Transverse colon (tissue), 4 donors: ENCODE results near the gene FRAS1. TPM values are rescaled to one million over a fixed set of nuclear protein-coding genes. Genes with fewer than 3 reads are reported as not detected.

Experiments
- DNase-seq: peaks from one replicate; pipeline ENCODE4 v3.0.0-alpha.2; 2019
- H3K27ac ChIP-seq, 4 donors: fragments of 200-600 bp; sonication (generic); 2 replicates each; pipeline ENCODE4 v1.5.1; 2016 to 2018; ENCODE audit warnings: inconsistent platforms in 4 of 4
- H3K27me3 ChIP-seq: fragments of 200-600 bp; sonication (generic); 2 replicates; pipeline ENCODE4 v1.5.1; 2017; ENCODE audit warnings: inconsistent platforms
- H3K36me3 ChIP-seq, 4 donors: fragments of 200-600 bp; sonication (generic); 2 replicates each; pipeline ENCODE4 v1.5.1; 2017 to 2019; ENCODE audit warnings: inconsistent platforms in 4 of 4
- H3K4me1 ChIP-seq, 4 donors: fragments of 200-600 bp; sonication (generic); 2 replicates each; pipeline ENCODE4 v1.5.1; 2017 to 2020; ENCODE audit warnings: inconsistent platforms in 4 of 4
- H3K4me3 ChIP-seq, 4 donors: fragments of 200-600 bp; sonication (generic); 1 replicate in 1 of 4; 2 replicates in 3 of 4; pipeline versions ENCODE4 v1.5.1 to v1.6.1; 2017 to 2019; ENCODE audit warnings: inconsistent platforms in 4 of 4
- H3K9me3 ChIP-seq, 2 donors: fragments of 200-600 bp; sonication (generic); 2 replicates each; pipeline ENCODE4 v1.5.1; 2017 to 2019; ENCODE audit warnings: inconsistent platforms in 2 of 2
- CTCF ChIP-seq, 5 experiments: fragments of 200-600 bp in 3 of 5; fragments of 450-650 bp in 2 of 5; sonication (generic) in 3 of 5; IDR thresholded peaks; 1 replicate in 2 of 5; 2 replicates in 3 of 5; pipeline ENCODE4 v1.5.1; 2016 to 2017; ENCODE audit warnings: antibody characterized with exemption in 5 of 5, inconsistent platforms in 3 of 5, mild to moderate bottlenecking in 2 of 5, moderate library complexity in 1 of 5
- EP300 ChIP-seq: sonication (generic); formaldehyde crosslinking; IDR thresholded peaks from one replicate; pipeline ENCODE4 v1.6.1; 2017; ENCODE audit warnings: antibody characterized with exemption, low read depth
- POLR2A ChIP-seq: fragments of 450-650 bp; IDR thresholded peaks from one replicate; pipeline ENCODE4 v1.6.1; 2016; ENCODE audit warnings: antibody characterized with exemption, mild to moderate bottlenecking, moderate library complexity
- POLR2AphosphoS5 ChIP-seq, 3 donors: sonication (generic); formaldehyde crosslinking; IDR thresholded peaks; one replicate each; pipeline ENCODE4 v1.6.1; 2016; ENCODE audit warnings: antibody characterized with exemption in 3 of 3
- WGBS, 2 donors: methylation state at CpG; one replicate each; pipeline ENCODE4 v1.1.5; 2018; ENCODE audit warnings: low coverage in 1 of 2; 5-methylcytosine and 5-hydroxymethylcytosine counted together
- in situ Hi-C, 4 donors: fragments of 200-750 bp; cut with MboI; loops; one replicate each; pipeline versions ENCODE4 v1.15.0 to v1.15.1; 2017; ENCODE audit warnings: low sequenced_read_pairs in 3 of 4, low pct_ligation_motif_present in 1 of 4, low pct_unique_long_range_greater_than_20kb in 1 of 4
- intact Hi-C: fragments of 100-400 bp; cut with DNase I; formaldehyde crosslinking; loops from one replicate; pipeline ENCODE4 v1.15.1; 2023; ENCODE audit warnings: low total_unique reads
- total RNA-seq, 4 donors: library from RNA; depleted of rRNA; stranded (reverse); fragments of >200 nt; gene quantifications; one replicate each; pipeline ENCODE4 v1.1.0, GENCODE V29; 2016

Gene FRAS1
- total RNA-seq, 4 donors from 2014 or later, result 1.8 to 9.7 (median 3.1) TPM

GRCh38 chr4:78024085-78024484, 33.0 kb upstream of the FRAS1 start:
- intact Hi-C loops, result loop anchor here (5.0 kb wide), 1 partner anchor 1018 kb away; no protein-coding TSS in a partner anchor
- H3K27me3 ChIP-seq, result no peaks in the 10 kb centered on the region
- DNase-seq, result no peak
- in situ Hi-C loops, result no loop called here
- H3K27ac ChIP-seq, result no peak overlapping the region
- H3K36me3 ChIP-seq, result no peaks in the 10 kb centered on the region
- no peak overlapping the region for H3K4me3 ChIP-seq
- H3K9me3 ChIP-seq, result no peaks in the 10 kb centered on the region
- 40 to 55% methylated on average over 1 of the region's 1 CpG for WGBS, 2 donors
- TF ChIP-seq POLR2A, result no peak
- TF ChIP-seq CTCF (IDR thresholded peaks at IDR 0.05), result no peak
- TF ChIP-seq POLR2AphosphoS5 (IDR thresholded peaks at IDR 0.05), result no peak
- no peaks in the 10 kb centered on the region for H3K4me1 ChIP-seq

GRCh38 chr4:78024576-78025091, 32.5 kb upstream of the FRAS1 start:
- H3K4me1 ChIP-seq, result no peaks in the 10 kb centered on the region
- no peaks in the 10 kb centered on the region for H3K36me3 ChIP-seq
- H3K4me3 ChIP-seq, result no peak overlapping the region
- intact Hi-C loops, result loop anchor here (5.0 kb wide), 1 partner anchor 1018 kb away; no protein-coding TSS in a partner anchor
- H3K9me3 ChIP-seq, result no peaks in the 10 kb centered on the region
- TF ChIP-seq POLR2AphosphoS5 (IDR thresholded peaks at IDR 0.05), result no peak
- TF ChIP-seq POLR2A, result no peak
- no peak for TF ChIP-seq EP300
- TF ChIP-seq CTCF (IDR thresholded peaks at IDR 0.05), result no peak
- in situ Hi-C loops, result no loop called here
- no peak overlapping the region for H3K27ac ChIP-seq
- no peak for DNase-seq
- no peaks in the 10 kb centered on the region for H3K27me3 ChIP-seq
- 71 to 80% methylated on average over 3 of the region's 3 CpGs for WGBS, 2 donors

GRCh38 chr4:78031417-78031950, 25.6 kb upstream of the FRAS1 start:
- Histone ChIP-seq H3K9me3 (no peaks in the 10 kb centered on the region), H3K27me3 (no peaks in the 10 kb centered on the region), H3K36me3 (no peaks in the 10 kb centered on the region), H3K4me3 (no peak overlapping the region), H3K4me1 (no peaks in the 10 kb centered on the region), H3K27ac (no peak overlapping the region)
- TF ChIP-seq EP300, result no peak
- TF ChIP-seq CTCF (IDR thresholded peaks at IDR 0.05), result no peak
- TF ChIP-seq POLR2A, result no peak
- TF ChIP-seq POLR2AphosphoS5 (IDR thresholded peaks at IDR 0.05), result no peak
- DNase-seq, result no peak
- in situ Hi-C loops, result no loop called here
- intact Hi-C loops, result no loop called here
- WGBS, 2 donors, result 74 to 85% methylated on average over 4 to 5 of the region's 5 CpGs

GRCh38 chr4:78032446-78032845, 24.7 kb upstream of the FRAS1 start:
- Histone ChIP-seq H3K36me3 (no peaks in the 10 kb centered on the region), H3K4me1 (no peaks in the 10 kb centered on the region), H3K27me3 (no peaks in the 10 kb centered on the region), H3K9me3 (no peaks in the 10 kb centered on the region), H3K27ac (no peak overlapping the region), H3K4me3 (no peak overlapping the region)
- TF ChIP-seq CTCF (IDR thresholded peaks at IDR 0.05) (no peak), POLR2AphosphoS5 (IDR thresholded peaks at IDR 0.05) (no peak), EP300 (no peak), POLR2A (no peak)
- in situ Hi-C loops, result no loop called here
- DNase-seq, result no peak
- intact Hi-C loops, result no loop called here
